SU-DHL-6 (cell line): Measurements from ENCODE around the gene GUCY1A1.

Source experiments
- EZH2phosphoT487 ChIP-seq: fragments of 200-600 bp; sonication (generic), shearing (Covaris generic); conservative IDR thresholded peaks from 2 replicates; pipeline ENCODE4 v1.6.1; 2018; ENCODE audit warnings: mild to moderate bottlenecking, antibody characterized with exemption, low read length, moderate library complexity, mixed read lengths
- TF ChIP-seq, protein P1 (sequence below): fragments of 200-600 bp; sonication (generic); IDR thresholded peaks from one replicate; pipeline ENCODE4 v1.5.1; 2017; ENCODE audit warnings: antibody characterized with exemption, mild to moderate bottlenecking, low read length, moderate library complexity; ENCODE audit not compliant: insufficient read depth, poor library complexity, severe bottlenecking

DNA sequence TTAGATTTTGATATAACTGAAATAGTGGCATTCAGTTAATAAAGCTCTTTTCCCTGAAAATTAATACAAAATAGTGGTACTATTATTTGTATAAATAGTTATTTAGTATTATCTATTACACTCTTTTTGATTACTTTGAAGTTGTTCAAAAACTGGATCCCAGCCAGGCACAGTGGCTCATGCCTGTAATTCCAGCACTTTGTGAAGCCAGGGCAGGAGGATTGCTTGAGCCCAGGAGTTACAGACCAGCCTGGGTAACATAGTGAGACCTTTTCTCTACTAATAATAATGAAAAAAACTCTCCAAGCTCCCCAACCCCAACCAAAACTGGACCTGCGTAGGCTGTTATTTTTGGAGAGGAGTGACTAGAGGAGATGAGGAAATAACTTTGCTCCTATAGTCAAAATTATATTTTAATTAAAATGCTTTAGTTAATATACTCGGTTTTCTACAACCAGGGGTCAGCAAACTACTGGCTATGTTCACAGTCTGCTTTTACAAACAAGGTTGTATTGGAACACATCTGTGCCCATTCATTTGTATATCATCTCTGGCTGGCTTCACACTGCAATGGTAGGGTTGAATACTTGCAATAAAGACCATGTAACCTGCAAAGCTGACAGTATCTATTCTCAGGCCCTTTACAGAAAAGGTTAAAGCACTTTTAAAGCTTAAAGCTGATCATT, 27.6 kb downstream of the GUCY1A1 start:
- TF ChIP-seq EZH2phosphoT487, result no peak
- TF ChIP-seq, protein P1, sequence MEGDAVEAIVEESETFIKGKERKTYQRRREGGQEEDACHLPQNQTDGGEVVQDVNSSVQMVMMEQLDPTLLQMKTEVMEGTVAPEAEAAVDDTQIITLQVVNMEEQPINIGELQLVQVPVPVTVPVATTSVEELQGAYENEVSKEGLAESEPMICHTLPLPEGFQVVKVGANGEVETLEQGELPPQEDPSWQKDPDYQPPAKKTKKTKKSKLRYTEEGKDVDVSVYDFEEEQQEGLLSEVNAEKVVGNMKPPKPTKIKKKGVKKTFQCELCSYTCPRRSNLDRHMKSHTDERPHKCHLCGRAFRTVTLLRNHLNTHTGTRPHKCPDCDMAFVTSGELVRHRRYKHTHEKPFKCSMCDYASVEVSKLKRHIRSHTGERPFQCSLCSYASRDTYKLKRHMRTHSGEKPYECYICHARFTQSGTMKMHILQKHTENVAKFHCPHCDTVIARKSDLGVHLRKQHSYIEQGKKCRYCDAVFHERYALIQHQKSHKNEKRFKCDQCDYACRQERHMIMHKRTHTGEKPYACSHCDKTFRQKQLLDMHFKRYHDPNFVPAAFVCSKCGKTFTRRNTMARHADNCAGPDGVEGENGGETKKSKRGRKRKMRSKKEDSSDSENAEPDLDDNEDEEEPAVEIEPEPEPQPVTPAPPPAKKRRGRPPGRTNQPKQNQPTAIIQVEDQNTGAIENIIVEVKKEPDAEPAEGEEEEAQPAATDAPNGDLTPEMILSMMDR, result no peak
